Activated CD8-positive, alpha-beta memory T cell treated with anti-CD3 and anti-CD28 coated beads, Interleukin-2, amount 10 ng/mL, durations not matched to agents 7 days and 5 days (primary cell): ENCODE results near the gene FOXI2. TPM values are rescaled to one million over a fixed set of nuclear protein-coding genes. Genes with fewer than 3 reads are reported as not detected.

ENCODE experiments used
- ATAC-seq: fragments of 150-1000 bp; cut with Tn5 transposase; one replicate; pipeline ENCODE4 v1.10.0; 2021; ENCODE audit warnings: moderate library complexity
- CTCF ChIA-PET: fragments of 350-600 bp; sonication (Branson Sonifier 250); formaldehyde crosslinking; loops from one replicate; lab custom pipeline; 2021; ENCODE audit warnings: antibody characterized with exemption; lab: Charles Lee
- DNase-seq: peaks from one replicate; pipeline ENCODE4 v3.0.0-alpha.2; 2020
- H3K27ac Mint-ChIP-seq: one replicate; pipeline ENCODE4 v1.8.0; 2021; ENCODE audit warnings: mild to moderate bottlenecking, mixed read lengths
- H3K27me3 Mint-ChIP-seq: one replicate; pipeline ENCODE4 v1.8.0; 2021; ENCODE audit warnings: mixed read lengths
- H3K36me3 Mint-ChIP-seq: one replicate; pipeline ENCODE4 v1.8.0; 2021; ENCODE audit warnings: mild to moderate bottlenecking, mixed read lengths
- H3K4me1 Mint-ChIP-seq: one replicate; pipeline ENCODE4 v1.8.0; 2021; ENCODE audit warnings: mixed read lengths
- H3K4me3 Mint-ChIP-seq: one replicate; pipeline ENCODE4 v1.8.0; 2021; ENCODE audit warnings: mild to moderate bottlenecking, moderate library complexity, mixed read lengths
- H3K9me3 Mint-ChIP-seq: one replicate; pipeline ENCODE4 v1.8.0; 2022; ENCODE audit warnings: low read depth, mixed read lengths
- total RNA-seq, 2 experiments: library from RNA; stranded (reverse); gene quantifications; one replicate each; pipeline ENCODE4 v1.2.3, GENCODE V29; 2021

Gene FOXI2
- total RNA-seq, 2 experiments from 2014 or later: not detected

DNA sequence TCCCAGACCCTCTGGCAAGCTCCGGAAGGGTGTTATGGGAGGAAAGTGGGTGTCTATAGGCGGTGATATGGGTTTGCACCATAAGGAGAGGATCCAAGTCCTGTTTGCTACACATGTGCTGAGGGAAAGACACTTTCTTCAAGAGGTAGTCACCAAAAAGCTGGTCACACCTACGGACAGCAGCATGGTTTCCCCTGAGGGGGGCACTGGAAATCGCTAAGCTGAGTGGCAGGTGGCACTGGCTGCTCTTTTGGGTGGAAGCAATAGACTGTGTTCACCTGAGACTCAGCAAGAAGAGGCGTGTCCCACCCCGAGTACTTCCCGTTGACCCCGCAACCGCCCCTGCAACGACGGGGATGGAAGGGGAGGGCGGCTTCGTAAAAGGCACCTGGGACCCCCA is 1.8 kb upstream of the FOXI2 start:
- no peaks in the 10 kb centered on the region for H3K9me3 Mint-ChIP-seq
- no peak overlapping the region for H3K4me3 Mint-ChIP-seq
- H3K36me3 Mint-ChIP-seq: no peaks in the 10 kb centered on the region
- no peak for ATAC-seq
- DNase-seq: no peak
- CTCF ChIA-PET: no interaction called here
- H3K27ac Mint-ChIP-seq: no peak overlapping the region
- no peaks in the 10 kb centered on the region for H3K4me1 Mint-ChIP-seq
- H3K27me3 Mint-ChIP-seq: peaks cover 53% of the 10 kb centered on the region

GRCh38 chr10:127735723-127736221 is 1.2 kb upstream of the FOXI2 start:
- no peak overlapping the region for H3K4me3 Mint-ChIP-seq
- DNase-seq (no peak), ATAC-seq (no peak)
- H3K27ac Mint-ChIP-seq: no peak overlapping the region
- no peaks in the 10 kb centered on the region for H3K36me3 Mint-ChIP-seq
- H3K27me3 Mint-ChIP-seq: peaks cover 53% of the 10 kb centered on the region
- CTCF ChIA-PET: no interaction called here
- no peaks in the 10 kb centered on the region for H3K9me3 Mint-ChIP-seq
- H3K4me1 Mint-ChIP-seq: no peaks in the 10 kb centered on the region

DNA sequence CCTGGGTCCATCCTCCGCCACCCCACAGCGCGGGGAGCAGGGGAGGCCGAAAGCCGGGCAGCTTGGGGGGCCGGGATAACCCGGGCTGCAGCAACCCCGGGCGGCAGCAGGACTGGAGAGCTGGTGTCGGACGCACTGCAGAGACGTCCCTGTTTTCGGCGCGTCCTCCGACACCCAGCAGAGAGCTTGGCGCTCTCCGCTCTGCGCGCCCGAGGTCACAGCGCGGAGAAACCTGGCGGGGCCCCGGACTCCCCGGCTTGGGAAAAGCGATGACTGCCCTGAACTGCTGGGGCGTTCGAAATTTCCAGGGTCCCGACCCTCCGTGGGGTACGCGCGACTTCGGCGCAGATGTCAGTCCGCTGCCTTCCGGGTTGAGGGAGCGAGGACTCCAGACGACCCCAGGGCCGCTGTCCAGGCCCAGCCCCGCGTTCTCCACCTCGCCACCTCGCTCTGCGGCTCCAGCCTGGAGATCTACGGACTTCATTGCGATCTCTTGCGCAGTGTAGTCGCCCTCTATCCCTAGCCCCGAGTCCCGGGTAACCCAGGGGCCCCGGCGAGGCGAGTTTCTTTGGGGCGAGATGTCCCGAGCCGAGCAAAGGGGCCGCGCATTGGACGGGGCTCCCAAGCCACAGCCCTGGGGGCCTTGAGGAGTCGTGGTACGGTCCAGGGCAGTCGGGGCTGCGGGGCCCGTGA is 617 bp upstream of the FOXI2 start:
- DNase-seq: no peak
- no peaks in the 10 kb centered on the region for H3K36me3 Mint-ChIP-seq
- H3K27ac Mint-ChIP-seq: no peak overlapping the region
- ATAC-seq: no peak
- CTCF ChIA-PET: no interaction called here
- H3K4me3 Mint-ChIP-seq: no peak overlapping the region
- no peaks in the 10 kb centered on the region for H3K9me3 Mint-ChIP-seq
- peaks cover 53% of the 10 kb centered on the region for H3K27me3 Mint-ChIP-seq
- no peaks in the 10 kb centered on the region for H3K4me1 Mint-ChIP-seq

DNA sequence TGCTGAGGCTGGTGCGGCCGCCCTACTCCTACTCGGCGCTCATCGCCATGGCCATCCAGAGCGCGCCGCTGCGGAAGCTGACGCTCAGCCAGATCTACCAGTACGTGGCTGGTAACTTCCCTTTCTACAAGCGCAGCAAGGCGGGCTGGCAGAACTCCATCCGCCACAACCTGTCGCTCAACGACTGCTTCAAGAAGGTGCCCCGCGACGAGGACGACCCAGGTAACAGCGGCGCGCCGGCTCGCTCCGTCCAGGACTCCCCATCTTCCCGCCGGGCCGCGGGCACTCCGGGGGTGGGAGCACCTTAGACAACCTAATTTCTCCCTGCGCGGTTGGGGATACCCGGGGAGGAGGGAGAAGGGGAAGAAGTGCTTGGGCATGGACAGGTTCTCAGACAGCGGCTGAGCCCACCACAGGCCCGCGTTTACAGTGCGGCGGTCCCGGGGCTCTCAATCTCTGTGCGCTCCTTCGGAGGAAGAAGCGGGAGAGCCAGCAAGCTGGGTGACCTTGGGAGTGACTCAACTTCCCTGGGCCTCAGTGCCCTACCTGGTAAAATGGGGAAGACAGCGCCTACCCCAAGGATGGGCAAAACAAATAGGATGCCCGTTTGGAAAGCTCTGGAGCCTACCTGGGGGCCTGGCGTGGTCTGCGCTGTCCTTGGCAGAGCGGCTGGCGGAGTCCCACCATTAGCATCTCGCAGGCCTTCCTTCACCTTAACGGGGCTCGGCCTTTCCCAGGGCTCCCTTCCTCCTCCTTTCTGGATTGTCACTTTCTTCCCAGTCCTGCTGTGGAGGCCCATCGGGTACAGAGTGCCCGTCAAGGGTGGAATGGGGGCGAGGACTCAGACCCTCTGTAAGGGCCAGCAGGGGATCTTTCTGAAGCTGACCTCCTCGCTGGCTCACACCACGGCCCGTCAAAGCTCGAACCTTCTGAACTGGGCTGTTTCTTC is 852 bp downstream of the FOXI2 start:
- Mint-ChIP-seq H3K4me3 (no peak overlapping the region), H3K27me3 (peaks cover 46% of the 10 kb centered on the region), H3K27ac (no peak overlapping the region), H3K9me3 (no peaks in the 10 kb centered on the region), H3K36me3 (no peaks in the 10 kb centered on the region), H3K4me1 (no peaks in the 10 kb centered on the region)
- DNase-seq: no peak
- CTCF ChIA-PET: no interaction called here
- no peak for ATAC-seq

DNA sequence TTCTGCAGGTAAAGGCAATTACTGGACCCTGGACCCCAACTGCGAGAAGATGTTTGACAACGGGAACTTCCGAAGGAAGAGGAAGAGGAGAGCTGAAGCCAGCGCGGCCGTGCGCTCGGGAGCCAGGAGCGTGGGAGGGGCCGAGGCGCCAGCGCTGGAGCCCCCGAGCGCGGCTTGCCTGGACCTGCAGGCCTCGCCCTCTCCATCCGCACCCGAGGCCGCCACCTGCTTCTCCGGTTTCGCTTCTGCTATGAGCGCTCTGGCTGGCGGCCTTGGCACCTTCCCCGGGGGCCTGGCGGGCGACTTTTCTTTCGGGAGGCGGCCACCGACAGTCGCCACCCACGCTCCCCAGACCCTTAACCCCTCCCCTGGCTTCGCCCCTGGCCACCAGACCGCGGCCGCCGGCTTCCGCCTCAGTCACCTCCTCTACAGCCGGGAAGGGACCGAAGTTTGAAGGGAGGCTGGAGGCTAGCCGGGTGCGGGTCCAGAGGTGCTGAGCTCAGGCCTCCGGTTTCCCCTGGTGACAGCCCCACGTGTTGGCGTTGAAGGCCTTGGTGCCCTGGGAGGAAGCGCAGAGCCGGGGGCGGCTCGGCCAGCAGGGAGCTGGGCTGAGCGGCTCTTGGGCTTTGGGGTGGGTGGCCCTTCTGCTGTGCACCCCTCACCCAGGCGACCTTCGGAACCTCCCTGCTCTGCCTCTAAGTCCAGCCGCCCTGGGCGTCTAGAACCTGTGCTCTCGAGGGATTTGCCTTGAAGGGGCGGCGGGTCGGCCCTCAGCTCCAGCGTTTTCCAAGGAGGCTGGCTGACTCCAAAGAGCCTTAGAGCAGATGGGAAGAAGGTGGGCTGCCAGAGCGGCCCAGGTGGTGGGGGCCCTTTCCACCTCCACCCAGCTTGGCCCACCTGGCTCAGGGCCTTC is 1.8 kb downstream of the FOXI2 start:
- Mint-ChIP-seq H3K27ac (no peak overlapping the region), H3K4me1 (no peaks in the 10 kb centered on the region), H3K27me3 (peaks cover 37% of the 10 kb centered on the region), H3K9me3 (no peaks in the 10 kb centered on the region), H3K4me3 (no peak overlapping the region), H3K36me3 (no peaks in the 10 kb centered on the region)
- CTCF ChIA-PET: no interaction called here
- ATAC-seq (no peak), DNase-seq (no peak)

DNA sequence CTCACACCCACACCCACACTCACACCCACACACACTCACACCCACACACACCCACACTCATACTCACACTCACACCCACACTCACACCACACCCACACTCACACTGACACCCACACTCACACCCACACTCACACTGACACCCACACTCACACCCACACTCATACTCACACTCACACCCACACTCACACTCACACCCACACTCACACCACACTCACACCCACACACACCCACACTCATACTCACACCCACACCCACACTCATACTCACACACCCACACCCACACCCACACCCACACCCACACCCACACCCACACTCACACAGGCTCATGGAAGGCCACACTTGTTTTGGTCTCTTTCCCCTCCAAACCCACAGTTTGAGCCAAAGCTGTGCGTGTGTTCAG is 2.9 kb downstream of the FOXI2 start:
- no peak for DNase-seq
- Mint-ChIP-seq H3K9me3 (no peaks in the 10 kb centered on the region), H3K4me1 (no peaks in the 10 kb centered on the region), H3K27me3 (peaks cover 27% of the 10 kb centered on the region), H3K4me3 (no peak overlapping the region), H3K27ac (no peak overlapping the region), H3K36me3 (no peaks in the 10 kb centered on the region)
- no peak for ATAC-seq
- CTCF ChIA-PET: no interaction called here

GRCh38 chr10:127740596-127740995 is 3.6 kb downstream of the FOXI2 start:
- CTCF ChIA-PET: no interaction called here
- Mint-ChIP-seq H3K4me1 (no peaks in the 10 kb centered on the region), H3K27ac (no peak overlapping the region), H3K4me3 (no peak overlapping the region), H3K36me3 (no peaks in the 10 kb centered on the region), H3K27me3 (peaks cover 20% of the 10 kb centered on the region), H3K9me3 (no peaks in the 10 kb centered on the region)
- DNase-seq: no peak
- ATAC-seq: no peak

GRCh38 chr10:127743205-127743604 is 6.2 kb downstream of the FOXI2 start:
- CTCF ChIA-PET: no interaction called here
- Mint-ChIP-seq H3K27ac (no peak overlapping the region), H3K27me3 (peaks cover 2% of the 10 kb centered on the region), H3K9me3 (no peaks in the 10 kb centered on the region), H3K4me1 (no peaks in the 10 kb centered on the region), H3K36me3 (no peaks in the 10 kb centered on the region), H3K4me3 (no peak overlapping the region)
- DNase-seq: no peak
- ATAC-seq: no peak

- Mint-ChIP-seq H3K36me3 (no peaks in the 10 kb centered on the region), H3K9me3 (no peaks in the 10 kb centered on the region), H3K4me1 (no peaks in the 10 kb centered on the region), H3K27ac (no peak overlapping the region), H3K4me3 (no peak overlapping the region), H3K27me3 (no peaks in the 10 kb centered on the region)
- DNase-seq (no peak), ATAC-seq (no peak)
- CTCF ChIA-PET: no interaction called here
These were observed 8.0 kb downstream of the FOXI2 start for GRCh38 chr10:127744956-127745355.

GRCh38 chr10:127745861-127746260 is 8.9 kb downstream of the FOXI2 start:
- Mint-ChIP-seq H3K27ac (no peak overlapping the region), H3K27me3 (no peaks in the 10 kb centered on the region), H3K4me3 (no peak overlapping the region), H3K36me3 (no peaks in the 10 kb centered on the region), H3K4me1 (no peaks in the 10 kb centered on the region), H3K9me3 (no peaks in the 10 kb centered on the region)
- ATAC-seq: no peak
- DNase-seq: no peak
- CTCF ChIA-PET: no interaction called here

- CTCF ChIA-PET: no interaction called here
- DNase-seq (no peak), ATAC-seq (no peak)
- Mint-ChIP-seq H3K4me3 (no peak overlapping the region), H3K27ac (no peak overlapping the region), H3K27me3 (no peaks in the 10 kb centered on the region), H3K4me1 (no peaks in the 10 kb centered on the region), H3K9me3 (no peaks in the 10 kb centered on the region), H3K36me3 (no peaks in the 10 kb centered on the region)
These were observed 18.8 kb downstream of the FOXI2 start for GRCh38 chr10:127755753-127756152.

DNA sequence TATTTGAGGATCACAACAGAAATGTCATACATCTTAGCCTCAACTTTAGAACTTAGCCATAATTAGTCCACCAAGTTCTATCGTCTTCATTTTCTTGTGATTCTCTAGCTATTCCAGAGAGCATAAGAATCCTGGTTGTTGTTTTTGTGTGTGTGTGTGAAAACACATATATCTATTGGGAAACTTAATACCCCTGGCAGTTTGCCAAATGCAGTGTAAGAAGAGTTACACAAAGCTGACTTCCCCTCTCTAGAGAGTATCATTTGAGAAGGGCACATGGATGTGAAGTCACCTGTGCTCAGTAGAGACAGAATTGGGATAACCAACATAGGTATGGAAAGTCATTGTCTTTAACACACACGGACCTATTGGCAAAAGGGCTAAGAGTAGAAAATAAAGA is 19.3 kb downstream of the FOXI2 start:
- Mint-ChIP-seq H3K4me3 (no peak overlapping the region), H3K9me3 (no peaks in the 10 kb centered on the region), H3K27ac (no peak overlapping the region), H3K4me1 (no peaks in the 10 kb centered on the region), H3K27me3 (no peaks in the 10 kb centered on the region), H3K36me3 (no peaks in the 10 kb centered on the region)
- CTCF ChIA-PET: no interaction called here
- DNase-seq: no peak
- no peak for ATAC-seq

GRCh38 chr10:127757033-127757432 is 20.0 kb downstream of the FOXI2 start:
- Mint-ChIP-seq H3K36me3 (no peaks in the 10 kb centered on the region), H3K9me3 (no peaks in the 10 kb centered on the region), H3K27me3 (no peaks in the 10 kb centered on the region), H3K4me1 (no peaks in the 10 kb centered on the region), H3K4me3 (no peak overlapping the region), H3K27ac (no peak overlapping the region)
- DNase-seq (no peak), ATAC-seq (no peak)
- CTCF ChIA-PET: no interaction called here
